Measurements from ENCODE around the gene PMF1.

DNA sequence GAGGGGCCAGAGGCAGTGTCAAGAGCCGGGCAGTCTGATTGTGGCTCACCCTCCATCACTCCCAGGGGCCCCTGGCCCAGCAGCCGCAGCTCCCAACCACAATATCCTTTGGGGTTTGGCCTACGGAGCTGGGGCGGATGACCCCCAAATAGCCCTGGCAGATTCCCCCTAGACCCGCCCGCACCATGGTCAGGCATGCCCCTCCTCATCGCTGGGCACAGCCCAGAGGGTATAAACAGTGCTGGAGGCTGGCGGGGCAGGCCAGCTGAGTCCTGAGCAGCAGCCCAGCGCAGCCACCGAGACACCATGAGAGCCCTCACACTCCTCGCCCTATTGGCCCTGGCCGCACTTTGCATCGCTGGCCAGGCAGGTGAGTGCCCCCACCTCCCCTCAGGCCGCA, 29.1 kb downstream of the PMF1 start, which contains the start of gene BGLAP:
- TF ChIP-seq POLR2A (IDR thresholded peaks at IDR 0.05) (no peak), POLR2AphosphoS5 (IDR thresholded peaks at IDR 0.05) (no peak)

All from breast epithelium (tissue), 3 donors.